Hematopoietic multipotent progenitor cell (in vitro differentiated cells): ENCODE results near the gene FCMR. TPM values are rescaled to one million over a fixed set of nuclear protein-coding genes. Genes with fewer than 3 reads are reported as not detected.

Experiments
- DNase-seq, 3 donors: peaks; one replicate each; pipeline ENCODE4 v3.0.0-alpha.2; 2011 to 2015; ENCODE audit warnings: low read depth in 2 of 3, low spot score in 2 of 3
- total RNA-seq: library from RNA; depleted of rRNA; stranded (reverse); fragments of >200 nt; gene quantifications from one replicate; pipeline ENCODE4 v1.2.3, GENCODE V29; 2012

The FCMR gene
- total RNA-seq, 1 donor, result 15.1 TPM

DNA sequence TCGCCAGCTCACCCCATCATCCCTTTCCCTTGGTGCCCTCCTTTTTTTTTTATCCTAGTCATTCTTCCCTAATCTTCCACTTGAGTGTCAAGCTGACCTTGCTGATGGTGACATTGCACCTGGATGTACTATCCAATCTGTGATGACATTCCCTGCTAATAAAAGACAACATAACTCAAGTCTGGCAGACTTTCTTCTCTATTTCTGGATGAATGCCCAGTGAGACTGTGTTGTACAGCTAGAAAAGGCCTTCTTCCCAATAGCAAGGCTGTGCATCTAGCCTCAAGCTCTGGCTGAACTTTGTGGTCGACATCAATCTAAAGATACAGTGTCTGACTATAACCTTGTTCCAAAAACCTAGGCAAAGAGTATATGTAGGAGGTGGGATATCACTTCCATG is 18.1 kb downstream of the FCMR start:
- no peak for DNase-seq

DNA sequence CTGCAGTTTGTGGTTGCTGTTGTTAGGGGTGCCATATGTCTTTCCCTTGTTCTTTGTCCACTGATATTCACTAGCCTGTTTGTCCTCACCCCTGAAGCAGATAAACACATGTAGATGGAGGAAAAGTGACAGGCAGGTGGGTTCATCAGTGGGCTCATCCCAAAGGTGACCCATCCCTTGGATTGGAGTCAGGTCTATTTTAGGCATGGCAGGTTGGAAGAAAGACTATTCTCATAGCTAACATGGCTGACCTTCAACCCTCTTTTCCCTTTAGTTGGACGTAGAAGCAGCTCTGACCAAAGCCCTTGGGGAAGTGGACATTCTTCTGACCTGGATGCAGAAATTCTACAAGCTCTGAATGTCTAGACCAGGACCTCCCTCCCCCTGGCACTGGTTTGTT is 19.0 kb downstream of the FCMR start:
- DNase-seq, result no peak

DNA sequence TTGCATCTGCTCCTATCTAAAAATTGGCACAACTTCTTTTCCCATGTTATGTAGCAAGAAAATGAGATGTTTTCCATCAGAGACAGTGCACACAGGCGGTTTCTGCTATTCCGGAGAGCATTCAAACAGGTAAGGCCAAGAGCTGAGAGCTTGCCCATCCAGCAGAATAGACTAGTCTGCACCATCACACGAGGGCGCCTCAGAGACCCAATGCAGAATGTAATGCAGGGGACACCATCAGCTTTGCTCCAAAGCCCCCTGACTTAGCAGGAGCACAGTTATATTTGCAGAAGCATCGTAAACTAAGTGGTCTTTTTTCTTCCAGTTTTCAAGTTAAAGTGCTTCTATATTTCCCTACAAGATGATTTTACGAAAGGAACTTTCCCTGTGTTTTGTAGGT is 19.8 kb downstream of the FCMR start:
- no peak for DNase-seq

DNA sequence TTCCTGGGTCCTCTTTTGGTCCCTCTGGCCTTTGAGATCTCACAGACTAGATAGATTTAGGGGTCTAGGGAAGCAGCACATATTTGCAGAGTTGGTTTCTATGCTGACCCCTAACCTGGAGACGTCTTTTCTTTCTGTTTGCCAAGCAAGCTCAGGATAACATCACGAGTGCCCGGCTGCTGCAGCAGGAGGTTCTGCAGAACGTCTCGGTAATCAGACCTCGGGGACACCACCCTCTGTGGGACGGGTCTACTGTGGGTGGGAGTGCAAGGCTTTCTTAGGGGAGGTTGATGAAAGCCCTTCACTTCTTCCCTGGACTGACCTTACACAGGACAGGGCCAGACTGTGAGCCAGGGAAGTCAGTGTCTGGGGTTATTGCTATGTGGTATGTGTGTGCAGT is 21.6 kb downstream of the FCMR start:
- DNase-seq, result no peak

DNA sequence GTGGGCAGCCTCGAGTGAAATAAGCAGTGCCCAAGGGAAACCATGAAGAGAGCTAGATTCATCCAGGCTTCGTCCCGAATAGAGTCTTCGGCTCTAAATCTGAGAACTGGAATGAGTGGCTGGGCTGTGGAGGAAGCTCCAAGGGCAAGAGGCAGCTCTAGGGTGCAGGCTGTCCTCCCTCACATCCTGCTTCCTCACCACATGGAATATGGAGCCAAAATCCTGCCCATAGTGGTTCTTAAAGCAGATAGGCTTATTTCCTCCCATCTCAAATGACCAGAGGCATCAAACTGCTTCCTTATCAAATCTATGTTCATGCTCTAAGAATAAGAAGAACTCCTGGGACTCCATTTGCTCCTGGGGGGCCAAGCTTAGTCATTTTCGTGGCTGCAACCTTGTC is 22.0 kb downstream of the FCMR start:
- no peak for DNase-seq

DNA sequence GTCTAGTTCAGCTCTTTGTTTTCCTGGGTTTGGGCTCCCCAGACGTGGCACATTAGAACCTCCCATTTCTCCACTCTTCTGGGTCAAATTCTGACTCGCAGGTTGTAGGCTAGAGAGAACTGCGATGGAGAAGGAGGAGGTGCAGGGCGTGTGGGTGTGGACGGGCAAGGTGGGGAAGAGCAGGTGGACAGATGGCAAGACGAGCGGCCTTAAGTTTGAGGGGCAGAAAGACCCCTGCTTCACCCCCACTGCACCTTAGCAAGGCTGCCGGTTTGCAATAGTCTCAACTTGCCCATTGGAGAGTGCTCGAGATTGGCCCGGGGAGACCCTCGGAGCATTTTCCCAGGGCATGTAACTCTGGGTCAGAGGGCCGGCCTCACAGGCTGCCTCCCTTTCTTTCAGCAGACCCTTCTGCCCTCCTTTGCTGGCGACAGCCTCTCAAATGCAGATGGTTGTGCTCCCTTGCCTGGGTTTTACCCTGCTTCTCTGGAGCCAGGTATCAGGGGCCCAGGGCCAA is 22.8 kb downstream of the FCMR start:
- DNase-seq, result no peak

DNA sequence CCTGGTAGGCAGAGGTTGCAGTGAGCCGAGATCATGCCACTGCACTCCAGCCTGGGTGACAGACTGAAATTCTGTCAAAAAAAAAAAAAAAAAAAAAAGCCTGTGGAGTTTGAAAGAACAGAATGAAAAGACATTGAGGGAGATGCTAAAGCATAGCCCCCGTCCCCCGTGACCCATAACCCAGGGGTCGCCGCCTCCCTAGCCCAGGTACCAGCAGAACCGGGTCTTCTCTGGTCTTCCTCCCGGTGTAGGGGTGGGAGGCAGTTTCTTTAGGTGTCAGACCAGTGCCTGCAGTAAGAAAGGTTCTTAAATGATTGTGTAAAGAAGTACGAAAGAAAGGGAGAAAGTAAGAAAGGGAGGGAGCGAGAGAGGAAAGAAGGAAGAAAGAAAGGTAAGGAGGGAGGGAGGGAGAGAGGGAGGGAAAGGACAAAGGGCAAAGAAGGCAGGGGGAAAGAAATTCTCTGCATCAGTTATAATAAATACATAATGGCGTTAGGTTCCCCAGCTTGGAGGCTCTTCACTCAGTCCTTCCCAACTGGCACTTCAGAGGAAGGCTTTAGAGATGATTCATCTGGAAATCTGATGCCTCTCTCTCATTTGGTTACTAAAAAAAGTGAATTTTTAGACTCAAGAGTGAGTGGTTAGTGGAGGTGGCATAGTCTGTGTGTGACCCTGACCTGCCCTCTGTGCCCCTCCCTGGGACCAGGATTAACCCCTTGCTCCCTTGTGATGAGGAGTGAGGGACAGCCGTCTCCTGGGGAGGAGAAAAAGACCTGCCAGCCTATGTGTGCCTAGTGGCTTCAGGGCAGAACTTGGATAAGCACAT is 23.4 kb downstream of the FCMR start:
- no peak for DNase-seq

DNA sequence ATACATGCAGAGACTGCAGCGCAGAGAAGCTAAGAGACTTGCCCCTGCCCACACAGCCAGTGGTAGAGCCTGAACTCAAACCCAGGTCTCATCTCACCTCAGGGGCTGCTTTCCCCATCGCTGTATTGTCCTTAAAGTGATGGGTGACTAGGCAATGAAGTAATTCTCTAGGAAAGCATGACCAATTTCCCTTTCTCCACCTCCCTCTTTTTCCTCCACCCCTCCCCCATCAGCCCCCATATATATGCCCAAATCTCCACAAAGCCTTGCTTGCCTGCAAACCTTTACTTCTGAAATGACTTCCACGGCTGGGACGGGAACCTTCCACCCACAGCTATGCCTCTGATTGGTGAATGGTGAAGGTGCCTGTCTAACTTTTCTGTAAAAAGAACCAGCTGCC is 24.6 kb downstream of the FCMR start, which contains the start of gene IL24:
IL24 (plus strand) TSS at position 269 of the 400 bp plus-strand sequence. CDS start 390 bp downstream, outside the sequence.
- DNase-seq, result no peak

DNA sequence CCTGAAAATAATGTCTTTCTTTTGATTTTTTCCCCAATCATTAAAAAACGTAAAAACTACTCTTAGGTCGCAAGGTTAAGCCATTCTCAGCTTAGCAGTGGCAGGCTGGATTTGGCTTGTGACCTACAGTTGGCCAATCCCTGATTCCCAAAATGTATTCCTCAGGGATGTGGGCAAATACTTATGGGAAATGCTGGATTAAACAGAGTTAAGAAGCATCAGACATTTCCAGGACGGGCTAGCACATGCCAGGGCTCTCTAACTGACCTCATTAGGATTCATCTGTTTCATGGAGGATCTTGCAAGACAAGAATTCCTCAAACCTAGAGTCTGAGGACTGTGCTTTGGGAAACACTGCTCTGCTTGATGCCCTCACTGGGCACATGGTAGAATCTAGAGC is 25.5 kb downstream of the FCMR start:
- DNase-seq, result no peak

DNA sequence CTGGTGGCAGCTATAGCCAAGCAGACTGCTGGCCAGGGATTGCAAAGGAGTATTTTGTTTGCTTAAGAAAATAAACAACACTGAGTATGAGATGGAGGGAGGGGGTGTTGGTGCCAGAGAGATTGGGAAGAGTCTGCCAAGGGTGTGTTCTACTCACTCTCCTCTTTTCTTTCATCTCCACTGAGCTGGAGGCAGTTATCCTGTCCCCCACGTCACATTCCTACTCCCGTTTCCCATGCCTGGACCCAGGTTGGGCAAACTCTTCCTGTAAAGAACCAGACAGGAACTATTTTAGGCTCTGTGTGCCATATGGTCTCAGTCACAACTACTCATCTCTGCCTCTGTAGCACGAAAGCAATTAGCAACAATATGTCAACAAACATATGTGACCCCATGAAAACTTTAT is 25.9 kb downstream of the FCMR start:
- no peak for DNase-seq

DNA sequence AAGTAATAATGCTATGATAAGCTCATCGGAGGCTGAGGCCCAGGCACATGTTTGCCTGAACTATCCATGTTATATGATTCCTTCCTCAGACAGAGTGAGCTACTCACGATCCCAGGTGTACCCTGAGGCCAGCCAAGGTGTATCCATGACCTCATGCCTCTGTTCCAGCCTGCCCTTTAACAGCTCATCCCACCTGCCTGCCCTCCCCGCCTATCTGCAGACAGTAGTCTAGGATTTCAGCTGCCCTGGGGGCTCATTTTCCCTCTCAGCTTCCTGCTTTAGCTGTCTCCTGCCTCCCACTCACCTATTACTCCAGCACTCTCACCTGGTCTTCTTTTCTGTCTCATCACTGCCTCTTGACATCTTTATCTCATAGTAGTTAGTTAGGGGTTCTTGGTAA is 26.4 kb downstream of the FCMR start:
- DNase-seq, result no peak

DNA sequence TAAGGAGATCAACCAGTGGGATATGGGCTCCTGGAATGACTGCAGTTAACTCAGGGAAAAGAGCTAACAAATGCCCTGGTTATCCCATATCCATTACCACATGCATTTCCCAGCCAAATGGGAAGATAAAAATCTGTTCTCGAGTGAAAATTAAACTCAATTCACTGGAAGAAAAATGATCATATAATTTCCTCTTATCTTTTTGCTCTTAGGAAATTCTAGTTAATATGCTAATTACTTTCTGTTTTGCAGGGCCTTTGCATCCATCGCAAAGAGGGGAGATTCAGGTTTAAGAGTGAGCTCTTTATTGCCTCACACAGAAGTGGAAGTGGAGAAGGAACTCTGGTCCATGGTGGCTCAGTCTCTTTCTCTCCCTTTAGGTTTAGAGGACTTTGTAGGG is 28.4 kb downstream of the FCMR start:
- no peak for DNase-seq

DNA sequence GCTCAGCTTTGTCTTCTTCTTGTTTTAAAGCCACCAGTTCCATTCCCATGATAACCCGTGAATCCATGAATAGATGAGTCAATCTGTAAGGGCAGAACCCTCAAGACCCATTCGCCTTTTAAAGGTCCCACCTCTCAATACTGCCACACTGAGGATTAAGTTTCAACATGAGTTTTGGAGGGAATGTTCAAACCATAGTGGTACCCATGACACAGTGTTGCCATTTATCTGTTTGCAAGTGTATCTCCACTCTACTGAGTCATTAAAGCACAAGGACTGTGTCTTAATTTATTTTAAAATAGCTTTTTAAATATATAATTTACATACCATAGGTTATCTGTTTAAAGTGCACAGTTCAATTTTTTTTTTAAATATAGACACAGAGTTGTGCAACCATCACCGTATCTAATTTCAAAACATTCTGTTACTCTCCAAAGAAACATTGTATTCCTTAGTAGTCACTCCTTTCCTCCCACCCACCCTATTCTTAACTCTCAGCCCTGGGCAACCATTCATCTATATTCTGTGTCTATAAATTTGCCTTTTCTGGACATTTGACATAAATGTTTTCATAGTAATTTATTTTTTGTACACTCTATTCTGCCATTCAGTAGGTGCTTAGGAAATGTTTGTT is 29.3 kb downstream of the FCMR start:
- no peak for DNase-seq

DNA sequence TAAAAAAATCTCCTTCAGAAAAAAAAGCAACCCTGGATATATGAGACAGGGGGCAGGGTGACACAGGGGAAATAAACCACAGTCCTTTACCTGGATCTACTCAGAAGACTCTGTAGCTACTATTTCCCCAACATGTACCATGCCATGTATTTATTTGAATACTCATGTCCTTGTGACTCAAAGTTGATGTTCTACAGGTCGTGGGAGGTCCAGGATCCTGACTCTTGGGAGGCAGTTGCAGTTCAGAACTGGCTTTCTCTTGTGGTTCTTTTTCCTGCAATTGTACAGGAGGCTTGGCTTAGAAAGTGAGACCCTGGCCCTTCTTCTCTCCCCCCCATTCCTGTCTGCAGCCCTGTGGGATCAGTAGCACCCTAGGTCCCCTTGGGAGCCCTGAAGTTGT is 30.3 kb downstream of the FCMR start:
- DNase-seq, result no peak

DNA sequence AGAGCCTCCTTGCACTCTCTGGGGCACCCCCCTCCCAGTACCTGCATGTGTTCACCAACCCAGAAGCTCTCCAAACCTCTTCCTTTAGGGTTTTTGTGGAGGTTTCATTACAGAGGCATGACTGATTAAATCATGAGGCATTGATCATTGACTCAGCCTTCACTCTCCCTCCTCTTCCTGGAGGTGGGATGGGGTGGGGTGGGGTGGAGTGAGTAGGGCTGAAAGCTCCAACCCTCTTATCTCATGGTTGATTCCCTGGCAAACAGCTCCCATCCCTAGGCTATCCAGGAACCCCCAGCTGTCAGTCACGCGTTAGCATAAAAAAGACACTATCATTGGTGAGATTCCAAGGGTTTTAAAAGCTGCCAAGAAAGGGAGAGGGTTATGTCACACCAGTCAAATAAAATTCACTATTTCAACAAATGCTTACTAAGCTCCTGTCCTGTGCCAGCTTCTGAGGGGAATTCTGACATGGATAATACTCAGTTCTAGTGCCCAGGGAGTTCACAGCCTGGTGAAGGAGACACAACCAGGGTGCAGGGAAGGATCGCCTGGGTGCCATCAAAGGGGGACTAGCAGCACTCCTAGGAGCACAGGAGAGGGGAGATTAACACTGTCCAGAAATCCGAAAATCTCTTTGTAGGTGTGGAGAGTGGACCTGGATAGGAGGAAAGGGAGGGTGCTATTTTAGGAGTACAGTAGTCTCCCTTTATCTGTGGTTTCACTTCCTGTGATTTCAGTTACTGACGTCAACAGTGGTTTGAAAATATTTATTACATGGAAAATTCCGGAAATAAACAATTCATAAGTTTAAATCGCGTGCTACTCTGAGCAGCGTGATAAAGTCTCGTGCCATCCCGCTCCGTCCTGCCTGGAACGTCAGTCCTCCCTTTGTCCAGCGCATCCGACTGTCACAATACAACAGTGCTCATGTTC is 31.3 kb downstream of the FCMR start:
- DNase-seq, result peak in 1 of 3 donors; percentile 15

DNA sequence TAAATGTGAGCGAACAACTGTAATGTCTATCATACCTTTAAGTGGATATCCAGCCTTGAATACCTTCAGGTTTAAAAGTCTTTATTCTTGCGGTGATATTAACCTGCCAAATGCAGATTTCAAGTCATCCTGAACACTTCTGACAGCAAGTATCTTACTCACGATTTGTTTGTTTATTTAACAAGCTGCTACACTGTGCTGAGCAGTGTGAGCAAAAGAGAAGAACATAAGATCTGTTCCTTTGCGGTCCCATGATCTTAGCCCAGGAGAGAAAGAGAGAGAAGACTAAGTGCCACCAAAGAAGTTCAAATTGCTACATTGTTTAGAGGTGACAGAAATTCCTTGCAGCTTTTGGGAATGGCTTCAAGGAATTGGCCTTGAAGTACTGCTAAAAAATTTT is 34.0 kb downstream of the FCMR start:
- no peak for DNase-seq

DNA sequence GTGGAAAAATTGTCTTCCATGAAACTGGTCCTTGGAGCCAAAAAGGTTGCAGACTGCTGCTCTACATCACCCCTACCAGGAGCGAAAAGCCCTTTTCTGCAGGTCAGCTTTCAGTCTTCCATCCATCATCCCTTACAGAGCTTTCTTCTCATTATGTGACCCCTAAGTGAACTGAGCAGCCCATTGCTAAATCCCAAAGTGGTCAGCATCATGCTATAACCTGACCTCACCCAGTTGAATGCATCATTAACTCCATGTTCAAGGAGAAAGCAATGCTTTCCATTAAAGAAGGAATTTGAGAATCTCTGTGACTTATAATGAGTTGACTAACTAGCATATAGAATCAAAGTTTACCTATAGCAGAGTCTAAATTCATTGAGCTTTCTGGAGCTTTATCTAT is 34.9 kb downstream of the FCMR start:
- DNase-seq, result no peak

DNA sequence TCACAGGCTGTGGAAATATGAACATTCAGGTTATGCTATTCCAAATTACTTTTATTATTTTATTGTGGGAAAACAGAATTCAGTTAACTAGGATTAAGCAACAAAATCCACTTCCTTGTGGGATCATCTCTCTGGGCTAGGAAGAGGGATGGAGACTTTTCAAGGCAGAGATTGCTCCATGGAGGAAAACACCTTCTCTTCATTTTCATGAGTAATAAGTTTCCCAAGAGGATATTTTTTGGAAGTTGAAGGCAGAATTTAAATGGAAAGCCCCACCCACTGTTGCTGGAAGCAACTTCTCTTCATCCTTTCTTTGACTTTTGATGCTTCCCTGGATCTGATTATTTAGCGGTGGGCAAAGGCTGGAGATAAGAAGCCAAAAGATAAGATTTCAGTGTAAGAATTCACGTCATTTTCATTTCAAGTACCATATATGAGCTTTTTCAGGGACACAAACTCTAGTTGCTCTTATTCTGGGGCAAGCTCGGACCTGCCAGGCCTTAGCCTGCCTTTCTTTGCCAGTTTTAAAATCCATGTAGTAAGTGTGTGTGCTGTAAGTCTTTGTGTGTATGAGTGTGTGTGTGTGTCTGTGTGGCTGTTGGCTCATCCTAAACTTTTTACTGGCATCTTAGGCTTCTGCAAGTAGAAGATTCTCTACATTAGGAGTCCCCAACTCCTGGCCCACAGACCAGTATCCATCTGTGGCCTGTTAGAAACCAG is 36.2 kb downstream of the FCMR start:
- no peak for DNase-seq

DNA sequence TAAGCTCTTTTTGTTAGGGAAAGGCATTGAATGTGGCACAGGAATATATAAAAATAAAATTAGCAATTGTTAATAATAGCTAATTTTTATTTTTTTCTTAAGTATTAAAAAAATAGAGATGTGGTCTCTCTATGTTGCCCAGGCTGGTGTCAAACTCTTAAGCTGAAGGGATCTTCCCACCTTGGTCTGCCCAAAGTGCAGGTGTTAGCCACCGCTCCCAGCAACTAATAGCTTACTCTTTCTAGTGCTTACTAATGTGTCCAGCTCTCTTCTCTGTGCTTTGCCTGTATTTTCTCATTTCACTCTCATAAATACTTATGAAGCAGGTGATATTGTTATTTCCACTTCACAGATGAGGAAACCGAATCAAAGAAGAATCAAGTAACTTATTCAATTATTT is 37.9 kb downstream of the FCMR start:
- no peak for DNase-seq

DNA sequence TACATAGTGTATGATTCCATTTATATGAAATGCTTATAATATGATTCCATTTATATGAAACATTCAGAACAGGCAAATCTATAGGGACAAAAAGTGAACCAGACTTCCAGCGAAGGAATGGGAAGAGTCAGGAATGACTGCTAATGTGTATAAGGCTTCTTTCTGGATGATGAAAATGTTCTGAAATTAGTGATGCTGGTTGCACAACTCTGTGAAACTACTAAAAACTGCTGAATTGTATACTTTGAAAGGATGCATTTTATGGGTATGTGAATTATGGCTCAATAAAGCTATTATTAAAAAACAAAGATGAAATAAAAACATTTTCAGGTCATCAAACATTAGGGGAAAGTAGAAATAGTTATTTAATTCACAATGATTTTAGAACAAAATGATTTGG is 38.6 kb downstream of the FCMR start:
- DNase-seq, result no peak
